Stimulated activated CD4-positive, alpha-beta T cell treated with anti-CD3 and anti-CD28 coated beads, Interleukin-12 subunit alpha, Interleukin-12 subunit beta, amount 100 ng/mL, for 48 hours (primary cell): ENCODE measurements around the gene RXRG.
"Not testable (repeated sequence)": the region's sequence is repeated elsewhere in the genome, so short reads cannot be mapped to it uniquely, and the experiment has no call there.

Source experiments
- DNase-seq, 3 donors: peaks; one replicate each; pipeline ENCODE4 v3.0.0-alpha.2; 2020; ENCODE audit warnings: low read depth in 2 of 3, low spot score in 1 of 3

RXRG gene

GRCh38 chr1:165444897-165445370 lies at the start of gene RXRG:
RXRG (minus strand) TSS chr1:165445126; CDS start chr1:165444893, 233 bp downstream.
- DNase-seq, result no peak

GRCh38 chr1:165492845-165493373 lies 48.0 kb upstream of the RXRG start:
- no peak for DNase-seq

- DNase-seq, result no peak
These were observed 45.2 kb upstream of the RXRG start for GRCh38 chr1:165490175-165490574.

GRCh38 chr1:165487921-165488320 lies 43.0 kb upstream of the RXRG start:
- DNase-seq, result no peak

- no peak for DNase-seq
These were observed 41.7 kb upstream of the RXRG start for GRCh38 chr1:165486663-165487062.

- no peak for DNase-seq
These were observed 40.8 kb upstream of the RXRG start for GRCh38 chr1:165485716-165486115.

GRCh38 chr1:165484532-165484931 lies 39.6 kb upstream of the RXRG start:
- DNase-seq, result no peak

GRCh38 chr1:165483412-165483811 lies 38.5 kb upstream of the RXRG start:
- DNase-seq, result no peak

- peak; percentile 5 to 22 (median 12) for DNase-seq
These were observed 37.0 kb upstream of the RXRG start for GRCh38 chr1:165481820-165482532.

GRCh38 chr1:165476776-165477175 lies 31.9 kb upstream of the RXRG start:
- no peak for DNase-seq

- no peak for DNase-seq
These were observed 29.3 kb upstream of the RXRG start for GRCh38 chr1:165474196-165474595.

- DNase-seq, result no peak
These were observed 28.2 kb upstream of the RXRG start for GRCh38 chr1:165473081-165473480.

GRCh38 chr1:165468726-165469249 lies 23.9 kb upstream of the RXRG start:
- DNase-seq, result no peak

GRCh38 chr1:165468253-165468652 lies 23.3 kb upstream of the RXRG start:
- DNase-seq, result no peak

GRCh38 chr1:165467706-165468105 lies 22.8 kb upstream of the RXRG start:
- DNase-seq, result no peak

GRCh38 chr1:165463978-165464377 lies 19.1 kb upstream of the RXRG start:
- no peak for DNase-seq

- DNase-seq, result not testable (repeated sequence)
These were observed 14.8 kb upstream of the RXRG start for GRCh38 chr1:165459683-165460082.

GRCh38 chr1:165456861-165457260 lies 11.9 kb upstream of the RXRG start:
- DNase-seq, result no peak

- DNase-seq, result no peak
These were observed 11.2 kb upstream of the RXRG start for GRCh38 chr1:165456114-165456513.

- DNase-seq, result no peak
These were observed 10.2 kb upstream of the RXRG start for GRCh38 chr1:165455111-165455510.

- no peak for DNase-seq
These were observed 9.2 kb upstream of the RXRG start for GRCh38 chr1:165454091-165454610.

GRCh38 chr1:165452336-165453130 lies 7.6 kb upstream of the RXRG start:
- no peak for DNase-seq
